ENCODE measurements around the gene DSC3. TPM values are rescaled to one million over a fixed set of nuclear protein-coding genes. Genes with fewer than 3 reads are reported as not detected.
"Not testable (repeated sequence)": the region's sequence is repeated elsewhere in the genome, so short reads cannot be mapped to it uniquely, and the experiment has no call there.

The DSC3 gene
- total and polyA plus RNA-seq, 2 experiments from 2014 or later, result 13.9 to 39.7 TPM

DNA sequence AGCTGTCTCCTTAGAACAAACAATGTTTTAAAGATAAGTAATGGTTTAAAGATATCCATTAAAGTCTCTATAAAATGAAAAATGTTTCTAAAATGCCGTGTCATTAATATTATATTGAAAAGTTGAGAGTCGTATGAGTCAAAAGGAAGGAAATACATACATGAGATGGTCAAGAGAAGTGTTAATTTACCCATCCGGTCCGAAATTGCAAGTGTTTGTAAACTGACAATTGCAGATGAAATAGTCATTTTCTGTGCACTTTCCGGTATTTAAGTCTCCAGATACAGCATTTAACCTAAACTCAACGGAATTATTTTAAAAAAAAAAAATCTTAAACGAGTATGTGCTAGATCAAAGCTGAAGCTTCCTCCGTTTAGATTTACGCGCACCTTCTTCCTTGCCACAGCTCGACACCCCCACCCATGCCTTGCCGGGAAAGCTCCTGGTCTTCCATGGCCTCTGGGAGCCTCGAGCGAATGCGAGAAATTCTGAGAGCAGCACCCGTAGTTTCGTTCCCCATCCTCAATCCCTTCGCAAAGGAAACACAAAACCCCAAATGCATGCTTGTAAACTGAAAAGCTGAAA is 1.8 kb downstream of the DSC3 start:
- Histone ChIP-seq H3K27ac (peak overlapping the region; percentile 71), H2AFZ (peak overlapping the region; percentile 78), H3K36me3 (replicated peaks; ENCODE audit: insufficient read depth, low read depth) (no peaks in the 10 kb centered on the region), H3K79me2 (peaks cover 15% of the 10 kb centered on the region), H3K4me1 (ENCODE audit: insufficient read depth) (peaks cover 12% of the 10 kb centered on the region), H3K4me3 (peak overlapping the region; percentile 45), H3K9me2 (replicated peaks; ENCODE audit: insufficient read depth) (no peaks in the 10 kb centered on the region), H3K4me2 (peak overlapping the region; percentile 91), H3K27me3 (peaks cover 52% of the 10 kb centered on the region), H4K20me1 (ENCODE audit: insufficient read depth, poor library complexity, severe bottlenecking) (no peaks in the 10 kb centered on the region), H3K9me3 (ENCODE audit: low read depth) (no peaks in the 10 kb centered on the region)
- TF ChIP-seq EZH2phosphoT487 (IDR thresholded peaks at IDR 0.05; ENCODE audit: low read depth, severe bottlenecking, unreplicated experiment), result peak; percentile 24
- no peak for TF ChIP-seq CTCF (IDR thresholded peaks at IDR 0.05; ENCODE audit: poor library complexity)
- no peak for TF ChIP-seq EZH2 (IDR thresholded peaks at IDR 0.05; ENCODE audit: borderline replicate concordance)
- DNase-seq (ENCODE audit: low spot score), result peak; percentile 28
- 10% methylated on average over 18 of the region's 18 CpGs for WGBS (ENCODE audit: low lambda C conversion rate, missing lambda C conversion rate)

DNA sequence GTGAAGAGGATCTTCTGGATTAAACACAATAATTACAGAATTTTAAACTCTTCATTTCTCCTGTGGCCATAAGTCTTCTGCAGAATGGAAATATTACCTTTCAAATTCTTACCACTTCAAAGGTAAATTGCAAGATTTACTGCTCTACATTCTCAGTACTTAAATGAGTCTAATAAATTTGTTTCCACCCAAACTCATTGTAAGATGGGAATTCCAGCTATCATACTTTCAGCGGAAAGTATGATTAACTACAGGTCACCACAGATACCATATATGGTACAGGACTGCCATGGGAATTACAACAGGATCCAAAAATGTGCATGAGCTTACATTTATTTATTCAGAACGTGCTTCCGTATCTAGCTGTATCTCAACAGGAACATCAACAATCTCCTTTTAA is 3.1 kb downstream of the DSC3 start:
- no peak for TF ChIP-seq CTCF (IDR thresholded peaks at IDR 0.05; ENCODE audit: poor library complexity)
- no peak for TF ChIP-seq EZH2phosphoT487 (IDR thresholded peaks at IDR 0.05; ENCODE audit: low read depth, severe bottlenecking, unreplicated experiment)
- TF ChIP-seq EZH2 (IDR thresholded peaks at IDR 0.05; ENCODE audit: borderline replicate concordance), result no peak
- peaks cover 50% of the 10 kb centered on the region for H3K27me3 ChIP-seq
- WGBS (ENCODE audit: low lambda C conversion rate, missing lambda C conversion rate), result 58% methylated on average over 3 of the region's 3 CpGs

GRCh38 chr18:31037686-31038085 is 4.9 kb downstream of the DSC3 start:
- not testable (repeated sequence) for H3K36me3 ChIP-seq (replicated peaks; ENCODE audit: insufficient read depth, low read depth); H3K4me3 ChIP-seq; H3K9me3 ChIP-seq (ENCODE audit: low read depth); H3K4me1 ChIP-seq (ENCODE audit: insufficient read depth); H4K20me1 ChIP-seq (ENCODE audit: insufficient read depth, poor library complexity, severe bottlenecking); H3K9me2 ChIP-seq (replicated peaks; ENCODE audit: insufficient read depth); DNase-seq (ENCODE audit: low spot score); H2AFZ ChIP-seq
- 80% methylated on average over 5 of the region's 5 CpGs for WGBS (ENCODE audit: low lambda C conversion rate, missing lambda C conversion rate)
- Histone ChIP-seq H3K4me2 (peak overlapping the region; percentile 5), H3K27ac (peak overlapping the region; percentile 15), H3K27me3 (peaks cover 33% of the 10 kb centered on the region), H3K79me2 (peaks cover 26% of the 10 kb centered on the region)

More for the DNA sequence above, 3.1 kb downstream of the DSC3 start:
- Histone ChIP-seq H3K4me2 (peak overlapping the region; percentile 91), H3K9me3 (ENCODE audit: low read depth) (no peaks in the 10 kb centered on the region), H3K27ac (peak overlapping the region; percentile 71), H3K9me2 (replicated peaks; ENCODE audit: insufficient read depth) (no peaks in the 10 kb centered on the region), H4K20me1 (ENCODE audit: insufficient read depth, poor library complexity, severe bottlenecking) (no peaks in the 10 kb centered on the region), H2AFZ (no peak overlapping the region), H3K36me3 (replicated peaks; ENCODE audit: insufficient read depth, low read depth) (no peaks in the 10 kb centered on the region), H3K79me2 (peaks cover 21% of the 10 kb centered on the region), H3K4me3 (no peak overlapping the region), H3K4me1 (ENCODE audit: insufficient read depth) (peaks cover 12% of the 10 kb centered on the region)
- no peak for DNase-seq (ENCODE audit: low spot score)

DNA sequence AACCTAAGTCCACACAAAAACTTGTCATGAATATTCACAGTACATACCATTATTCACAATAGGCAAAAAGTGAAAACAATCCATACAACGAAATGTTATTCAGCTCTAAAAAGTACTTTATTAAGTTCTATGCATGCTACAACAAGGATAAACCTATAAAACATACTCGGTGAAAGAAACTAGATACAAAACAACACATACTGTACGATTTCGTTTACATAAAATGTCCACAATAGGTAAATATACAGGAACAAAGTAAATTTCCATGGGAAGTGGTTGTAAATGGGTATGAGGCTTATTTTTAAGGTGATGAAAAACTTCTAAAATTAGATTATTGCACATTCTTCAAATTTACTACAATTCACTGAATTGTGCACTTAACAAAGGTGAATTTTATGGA is 8.0 kb downstream of the DSC3 start:
- no peak overlapping the region for H3K4me3 ChIP-seq
- no peaks in the 10 kb centered on the region for H4K20me1 ChIP-seq (ENCODE audit: insufficient read depth, poor library complexity, severe bottlenecking)
- no peak overlapping the region for H2AFZ ChIP-seq
- H3K27me3 ChIP-seq, result peaks cover 4% of the 10 kb centered on the region
- no peak for DNase-seq (ENCODE audit: low spot score)
- TF ChIP-seq EZH2phosphoT487 (IDR thresholded peaks at IDR 0.05; ENCODE audit: low read depth, severe bottlenecking, unreplicated experiment) (no peak), EZH2 (IDR thresholded peaks at IDR 0.05; ENCODE audit: borderline replicate concordance) (no peak), CTCF (IDR thresholded peaks at IDR 0.05; ENCODE audit: poor library complexity) (no peak)
- WGBS (ENCODE audit: low lambda C conversion rate, missing lambda C conversion rate), result 89% methylated on average over 4 of the region's 4 CpGs
- no peaks in the 10 kb centered on the region for H3K36me3 ChIP-seq (replicated peaks; ENCODE audit: insufficient read depth, low read depth)
- H3K79me2 ChIP-seq, result peaks cover 27% of the 10 kb centered on the region
- H3K4me2 ChIP-seq, result no peak overlapping the region
- no peaks in the 10 kb centered on the region for H3K4me1 ChIP-seq (ENCODE audit: insufficient read depth)
- H3K27ac ChIP-seq, result no peak overlapping the region
- H3K9me3 ChIP-seq (ENCODE audit: low read depth), result no peaks in the 10 kb centered on the region
- no peaks in the 10 kb centered on the region for H3K9me2 ChIP-seq (replicated peaks; ENCODE audit: insufficient read depth)

Data from hepatocyte (in vitro differentiated cells).